A549 (cell line): ENCODE results near the gene TM7SF2. TPM values are rescaled to one million over a fixed set of nuclear protein-coding genes. Genes with fewer than 3 reads are reported as not detected.

Source experiments
- ATAC-seq, 2 experiments: fragments of 200-7000 bp in 1 of 2; fragments of >200 bp in 1 of 2; cut with Nextera tagmentation in 1 of 2; cut with Tn5 transposase in 1 of 2; 3 replicates each; pipeline versions ENCODE4 v1.8.0 to v1.9.1; 2018 to 2020; ENCODE audit warnings: mild to moderate bottlenecking in 1 of 2, moderate library complexity in 1 of 2
- CTCF ChIA-PET: fragments of 300-600 bp; sonication (Branson Sonifier 250); formaldehyde crosslinking; extraction: SDS; loops from one replicate; lab custom pipeline; 2021; ENCODE audit warnings: antibody characterized with exemption, inconsistent platforms; lab: Yijun Ruan, JAX
- POLR2A ChIA-PET: fragments of 350-600 bp; formaldehyde crosslinking; extraction: SDS; loops from one replicate; lab custom pipeline; 2021; ENCODE audit warnings: antibody characterized with exemption, inconsistent platforms; lab: Yijun Ruan, JAX
- DNase-seq, 2 experiments: peaks; one replicate each; pipeline versions ENCODE4 v3.0.0 to v3.0.0-alpha.2; 2011 to 2016; ENCODE audit warnings: low read depth in 1 of 2, low spot score in 1 of 2
- FAIRE-seq: peaks from 2 replicates; lab custom pipeline; 2011; peaks lifted over from hg19 to GRCh38; lab: Jason Lieb, UNC
- H3K27ac ChIP-seq, 2 experiments: fragments of >200 bp; sonication (Bioruptor Twin); formaldehyde crosslinking; 3 replicates each; pipeline ENCODE4 v1.5.1; 2016 to 2017
- H3K4me1 ChIP-seq: fragments of >200 bp; sonication (Bioruptor Twin); formaldehyde crosslinking; 3 replicates; pipeline ENCODE4 v1.6.1; 2016
- H3K4me2 ChIP-seq: fragments of >200 bp; sonication (Bioruptor Twin); formaldehyde crosslinking; 3 replicates; pipeline ENCODE4 v1.6.1; 2016
- H3K4me3 ChIP-seq: fragments of >200 bp; sonication (Bioruptor Twin); formaldehyde crosslinking; 3 replicates; pipeline ENCODE4 v1.5.1; 2016
- H3K9me3 ChIP-seq: fragments of >200 bp; sonication (Bioruptor Twin); formaldehyde crosslinking; 3 replicates; pipeline ENCODE4 v1.6.1; 2016
- CBX8 ChIP-seq: fragments of 200-600 bp; sonication (generic); IDR thresholded peaks from 2 replicates; pipeline ENCODE4 v1.6.1; 2016
- CHD4 ChIP-seq: fragments of 200-600 bp; sonication (generic); IDR thresholded peaks from 2 replicates; pipeline ENCODE4 v1.6.1; 2016; ENCODE audit warnings: antibody characterized with exemption, mild to moderate bottlenecking, borderline replicate concordance
- E2F6 ChIP-seq: IDR thresholded peaks from 2 replicates; pipeline ENCODE4 v1.6.1; 2012; ENCODE audit warnings: low read depth, borderline replicate concordance
- EHF ChIP-seq: fragments of 250-450 bp; sonication (Bioruptor Pico); IDR thresholded peaks from 2 replicates; pipeline ENCODE4 v1.5.0; 2020; ENCODE audit warnings: mild to moderate bottlenecking
- ELK1 ChIP-seq: fragments of 150-350 bp; IDR thresholded peaks from 2 replicates; pipeline ENCODE4 v1.6.1; 2014; ENCODE audit warnings: low read depth, mild to moderate bottlenecking, low read length
- ESRRA ChIP-seq: fragments of 150-350 bp; IDR thresholded peaks from 2 replicates; pipeline ENCODE4 v1.6.1; 2014; ENCODE audit warnings: mild to moderate bottlenecking, low read length, borderline replicate concordance
- FOSB ChIP-seq: fragments of 250-450 bp; sonication (Bioruptor Pico); IDR thresholded peaks from 2 replicates; pipeline ENCODE4 v1.5.0; 2020; ENCODE audit warnings: mild to moderate bottlenecking, moderate library complexity
- FOSL2 ChIP-seq, 2 experiments: fragments of 450-650 bp in 1 of 2; fragments of >200 bp in 1 of 2; sonication (Bioruptor Twin) in 1 of 2; formaldehyde crosslinking; IDR thresholded peaks; 2 replicates each; pipeline versions ENCODE4 v1.5.0 to v1.6.1; 2016 to 2020; ENCODE audit warnings: mild to moderate bottlenecking in 1 of 2, moderate library complexity in 1 of 2
- HDAC2 ChIP-seq: fragments of 200-600 bp; sonication (generic); IDR thresholded peaks from 2 replicates; pipeline ENCODE4 v1.6.1; 2016
- HOXA7 ChIP-seq: fragments of 250-450 bp; sonication (Bioruptor Pico); IDR thresholded peaks from 2 replicates; pipeline ENCODE4 v1.5.0; 2020; ENCODE audit warnings: mild to moderate bottlenecking, moderate library complexity
- HOXB13 ChIP-seq: fragments of 250-450 bp; sonication (Bioruptor Pico); IDR thresholded peaks from 2 replicates; pipeline ENCODE4 v1.5.0; 2020; ENCODE audit warnings: low read depth, mild to moderate bottlenecking, moderate library complexity
- JUNB ChIP-seq: fragments of >200 bp; sonication (Bioruptor Twin); formaldehyde crosslinking; IDR thresholded peaks from 2 replicates; pipeline ENCODE4 v1.6.1; 2016
- KDM1A ChIP-seq: fragments of 200-600 bp; sonication (generic); IDR thresholded peaks from 2 replicates; pipeline ENCODE4 v1.6.1; 2016; ENCODE audit warnings: low read depth, mild to moderate bottlenecking
- MAFK ChIP-seq: fragments of 450-650 bp; IDR thresholded peaks from 2 replicates; pipeline ENCODE4 v1.6.1; 2014; ENCODE audit not compliant: partially characterized antibody
- MAZ ChIP-seq: fragments of 150-350 bp; IDR thresholded peaks from 2 replicates; pipeline ENCODE4 v1.6.1; 2014; ENCODE audit warnings: antibody characterized with exemption, low read depth, low read length, borderline replicate concordance
- NFE2L2 ChIP-seq: fragments of 150-350 bp; conservative IDR thresholded peaks from 2 replicates; pipeline ENCODE4 v1.6.1; 2014; ENCODE audit warnings: low read length
- NR3C1 ChIP-seq: fragments of >200 bp; sonication (Bioruptor Twin); formaldehyde crosslinking; IDR thresholded peaks from 3 replicates; pipeline ENCODE4 v1.6.1; 2017
- PHF8 ChIP-seq: fragments of 200-600 bp; sonication (generic); IDR thresholded peaks from 2 replicates; pipeline ENCODE4 v1.6.1; 2016; ENCODE audit warnings: low read depth, mild to moderate bottlenecking, antibody characterized with exemption, moderate library complexity, borderline replicate concordance
- RARB ChIP-seq: fragments of 250-450 bp; sonication (Bioruptor Pico); IDR thresholded peaks from 2 replicates; pipeline ENCODE4 v1.8.0; 2021; ENCODE audit warnings: mild to moderate bottlenecking, moderate library complexity
- ZNF302 ChIP-seq: fragments of 250-450 bp; sonication (Bioruptor Pico); IDR thresholded peaks from 2 replicates; pipeline ENCODE4 v1.9.0; 2021; ENCODE audit warnings: inconsistent platforms, mild to moderate bottlenecking, moderate library complexity
- ZSCAN20 ChIP-seq: fragments of 250-450 bp; sonication (Bioruptor Pico); IDR thresholded peaks from 2 replicates; pipeline ENCODE4 v1.8.0; 2022; ENCODE audit warnings: mild to moderate bottlenecking, moderate library complexity
- WGBS: methylation state at CpG from one replicate; pipeline ENCODE4 v1.1.6; 2017; ENCODE audit errors: missing lambda C conversion rate; 5-methylcytosine and 5-hydroxymethylcytosine counted together
- polyA plus RNA-seq, 4 experiments: library from polyadenylated mRNA; depleted of rRNA in 3 of 4; stranded (reverse); fragments of >200 nt; fragmentation: RNase III in 1 of 4; extraction: RNeasy Plus Mini Kit Qiagen cat#74134 plus additional on column Dnase treatment in 1 of 4; gene quantifications; 2 replicates in 3 of 4; 3 replicates in 1 of 4; pipeline ENCODE4 v1.2.3, GENCODE V29; 2011 to 2017
- TF ChIP-seq, protein P1 (sequence below): fragments of 250-450 bp; sonication (Bioruptor Pico); IDR thresholded peaks from 2 replicates; pipeline ENCODE4 v1.5.0; 2021; ENCODE audit warnings: mild to moderate bottlenecking, moderate library complexity, borderline replicate concordance
- TF ChIP-seq, protein P2 (sequence below): fragments of 450-650 bp; IDR thresholded peaks from 2 replicates; pipeline ENCODE4 v1.6.1; 2014; ENCODE audit warnings: antibody characterized with exemption

Gene TM7SF2
- polyA plus RNA-seq, 2 of the 4 experiments (the other 2 are of a cell fraction): 8.2 TPM

GRCh38 chr11:65156256-65156655 is 44.6 kb downstream of the TM7SF2 start:
- Histone ChIP-seq H3K4me2 (no peak overlapping the region), H3K27ac (no peak overlapping the region), H3K4me3 (no peak overlapping the region), H3K9me3 (no peaks in the 10 kb centered on the region), H3K4me1 (peaks cover 2% of the 10 kb centered on the region)
- DNase-seq (no peak), FAIRE-seq (no peak), ATAC-seq (no peak)
- TF ChIP-seq HDAC2 (no peak), ELK1 (no peak), FOSB (CRISPR knock-in tag) (no peak)
- POLR2A ChIA-PET: no interaction called here
- CTCF ChIA-PET: interaction anchor here (1.1 to 1.3 kb wide), 3 partner anchors 9 to 12 kb away, joined by 3 to 4 read pairs (median 4); no protein-coding TSS in a partner anchor
- 94% methylated on average over 3 of the region's 3 CpGs for WGBS

GRCh38 chr11:65156926-65157325 is 45.3 kb downstream of the TM7SF2 start:
- WGBS: 69% methylated on average over 3 of the region's 3 CpGs
- TF ChIP-seq ZSCAN20 (CRISPR knock-in tag) (no peak), HOXA7 (no peak)
- TF ChIP-seq, protein P1, sequence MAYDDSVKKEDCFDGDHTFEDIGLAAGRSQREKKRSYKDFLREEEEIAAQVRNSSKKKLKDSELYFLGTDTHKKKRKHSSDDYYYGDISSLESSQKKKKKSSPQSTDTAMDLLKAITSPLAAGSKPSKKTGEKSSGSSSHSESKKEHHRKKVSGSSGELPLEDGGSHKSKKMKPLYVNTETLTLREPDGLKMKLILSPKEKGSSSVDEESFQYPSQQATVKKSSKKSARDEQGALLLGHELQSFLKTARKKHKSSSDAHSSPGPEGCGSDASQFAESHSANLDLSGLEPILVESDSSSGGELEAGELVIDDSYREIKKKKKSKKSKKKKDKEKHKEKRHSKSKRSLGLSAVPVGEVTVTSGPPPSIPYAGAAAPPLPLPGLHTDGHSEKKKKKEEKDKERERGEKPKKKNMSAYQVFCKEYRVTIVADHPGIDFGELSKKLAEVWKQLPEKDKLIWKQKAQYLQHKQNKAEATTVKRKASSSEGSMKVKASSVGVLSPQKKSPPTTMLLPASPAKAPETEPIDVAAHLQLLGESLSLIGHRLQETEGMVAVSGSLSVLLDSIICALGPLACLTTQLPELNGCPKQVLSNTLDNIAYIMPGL (CRISPR knock-in tag): no peak
- TF ChIP-seq, protein P2, sequence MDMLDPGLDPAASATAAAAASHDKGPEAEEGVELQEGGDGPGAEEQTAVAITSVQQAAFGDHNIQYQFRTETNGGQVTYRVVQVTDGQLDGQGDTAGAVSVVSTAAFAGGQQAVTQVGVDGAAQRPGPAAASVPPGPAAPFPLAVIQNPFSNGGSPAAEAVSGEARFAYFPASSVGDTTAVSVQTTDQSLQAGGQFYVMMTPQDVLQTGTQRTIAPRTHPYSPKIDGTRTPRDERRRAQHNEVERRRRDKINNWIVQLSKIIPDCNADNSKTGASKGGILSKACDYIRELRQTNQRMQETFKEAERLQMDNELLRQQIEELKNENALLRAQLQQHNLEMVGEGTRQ: no peak
- POLR2A ChIA-PET: no interaction called here
- Histone ChIP-seq H3K27ac (no peak overlapping the region), H3K9me3 (no peaks in the 10 kb centered on the region), H3K4me1 (no peaks in the 10 kb centered on the region), H3K4me2 (no peak overlapping the region), H3K4me3 (no peak overlapping the region)
- CTCF ChIA-PET: interaction anchor here (0.7 to 1.3 kb wide), 3 partner anchors 9 to 334 kb away, joined by 3 to 4 read pairs (median 4); no protein-coding TSS in a partner anchor
- FAIRE-seq: no peak
- no peak for ATAC-seq
- no peak for DNase-seq

- Histone ChIP-seq H3K4me3 (no peak overlapping the region), H3K9me3 (no peaks in the 10 kb centered on the region), H3K27ac (no peak overlapping the region)
- ATAC-seq: no peak
- POLR2A ChIA-PET: interaction anchor here (0.6 kb wide), 1 partner anchor 22 kb away, joined by 4 read pairs; no protein-coding TSS in a partner anchor
- WGBS: 66% methylated on average over 3 of the region's 3 CpGs
- CTCF ChIA-PET: interaction anchor here (0.7 to 1.3 kb wide), 2 partner anchors 8 to 334 kb away, joined by 3 to 4 read pairs; no protein-coding TSS in a partner anchor
- FAIRE-seq: no peak
- TF ChIP-seq ZSCAN20 (CRISPR knock-in tag) (no peak), NFE2L2 (no peak), FOSL2 (IDR thresholded peaks at IDR 0.05) (no peak), FOSL2 (CRISPR knock-in tag; IDR thresholded peaks at IDR 0.05) (no peak), CBX8 (no peak), EHF (no peak), E2F6 (no peak), NR3C1 (no peak), CHD4 (no peak), PHF8 (no peak), ZNF302 (no peak), MAFK (no peak), JUNB (no peak), ESRRA (no peak), HOXB13 (CRISPR knock-in tag) (no peak), MAZ (no peak), RARB (CRISPR knock-in tag) (no peak), KDM1A (no peak)
- TF ChIP-seq, protein P1 (CRISPR knock-in tag): no peak
- TF ChIP-seq, all 56 proteins: peak for 0
- Histone ChIP-seq H3K4me1 (no peaks in the 10 kb centered on the region), H3K4me2 (no peak overlapping the region)
- DNase-seq: no peak
Measured at GRCh38 chr11:65157336-65157735, 45.7 kb downstream of the TM7SF2 start.
